ENCODE measurements around the gene PPP1R36.
"Not testable (repeated sequence)": the region's sequence is repeated elsewhere in the genome, so short reads cannot be mapped to it uniquely, and the experiment has no call there.

The PPP1R36 gene

GRCh38 chr14:64569138-64569631 is 19.4 kb downstream of the PPP1R36 start:
- no peaks in the 10 kb centered on the region for H3K36me3 ChIP-seq
- DNase-seq = no peak
- no peaks in the 10 kb centered on the region for H3K27me3 ChIP-seq (ENCODE audit: insufficient read depth, low read depth, severe bottlenecking)
- no peak overlapping the region for H3K4me3 ChIP-seq (ENCODE audit: low read depth, low read length)
- TF ChIP-seq, protein P1, sequence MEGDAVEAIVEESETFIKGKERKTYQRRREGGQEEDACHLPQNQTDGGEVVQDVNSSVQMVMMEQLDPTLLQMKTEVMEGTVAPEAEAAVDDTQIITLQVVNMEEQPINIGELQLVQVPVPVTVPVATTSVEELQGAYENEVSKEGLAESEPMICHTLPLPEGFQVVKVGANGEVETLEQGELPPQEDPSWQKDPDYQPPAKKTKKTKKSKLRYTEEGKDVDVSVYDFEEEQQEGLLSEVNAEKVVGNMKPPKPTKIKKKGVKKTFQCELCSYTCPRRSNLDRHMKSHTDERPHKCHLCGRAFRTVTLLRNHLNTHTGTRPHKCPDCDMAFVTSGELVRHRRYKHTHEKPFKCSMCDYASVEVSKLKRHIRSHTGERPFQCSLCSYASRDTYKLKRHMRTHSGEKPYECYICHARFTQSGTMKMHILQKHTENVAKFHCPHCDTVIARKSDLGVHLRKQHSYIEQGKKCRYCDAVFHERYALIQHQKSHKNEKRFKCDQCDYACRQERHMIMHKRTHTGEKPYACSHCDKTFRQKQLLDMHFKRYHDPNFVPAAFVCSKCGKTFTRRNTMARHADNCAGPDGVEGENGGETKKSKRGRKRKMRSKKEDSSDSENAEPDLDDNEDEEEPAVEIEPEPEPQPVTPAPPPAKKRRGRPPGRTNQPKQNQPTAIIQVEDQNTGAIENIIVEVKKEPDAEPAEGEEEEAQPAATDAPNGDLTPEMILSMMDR (IDR thresholded peaks at IDR 0.05; ENCODE audit: low read depth, low read length) = no peak
- no peaks in the 10 kb centered on the region for H3K9me3 ChIP-seq (ENCODE audit: severe bottlenecking)
- no peak overlapping the region for H3K27ac ChIP-seq

DNA sequence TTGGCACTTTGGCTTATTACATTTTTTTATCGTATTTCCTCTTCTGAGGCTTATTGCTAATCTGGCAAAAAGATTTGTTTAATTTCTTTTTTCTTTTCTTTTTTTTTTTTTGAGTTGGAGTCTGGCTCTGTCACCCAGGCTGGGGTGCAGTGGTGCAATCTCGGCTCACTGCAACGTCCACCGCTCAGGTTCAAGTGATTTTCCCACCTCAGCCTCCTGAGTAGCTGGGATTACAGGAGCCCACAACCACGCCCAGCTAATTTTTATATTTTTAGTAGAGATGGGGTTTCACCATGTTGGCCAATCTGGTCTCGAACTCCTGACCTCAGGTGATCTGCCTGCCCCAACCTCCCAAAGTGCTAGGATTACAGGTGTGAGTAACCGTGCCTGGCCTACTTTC is 19.9 kb downstream of the PPP1R36 start:
- not testable (repeated sequence) for H3K9me3 ChIP-seq (ENCODE audit: severe bottlenecking); H3K27me3 ChIP-seq (ENCODE audit: insufficient read depth, low read depth, severe bottlenecking); H3K36me3 ChIP-seq; H3K4me3 ChIP-seq (ENCODE audit: low read depth, low read length); H3K27ac ChIP-seq; DNase-seq

DNA sequence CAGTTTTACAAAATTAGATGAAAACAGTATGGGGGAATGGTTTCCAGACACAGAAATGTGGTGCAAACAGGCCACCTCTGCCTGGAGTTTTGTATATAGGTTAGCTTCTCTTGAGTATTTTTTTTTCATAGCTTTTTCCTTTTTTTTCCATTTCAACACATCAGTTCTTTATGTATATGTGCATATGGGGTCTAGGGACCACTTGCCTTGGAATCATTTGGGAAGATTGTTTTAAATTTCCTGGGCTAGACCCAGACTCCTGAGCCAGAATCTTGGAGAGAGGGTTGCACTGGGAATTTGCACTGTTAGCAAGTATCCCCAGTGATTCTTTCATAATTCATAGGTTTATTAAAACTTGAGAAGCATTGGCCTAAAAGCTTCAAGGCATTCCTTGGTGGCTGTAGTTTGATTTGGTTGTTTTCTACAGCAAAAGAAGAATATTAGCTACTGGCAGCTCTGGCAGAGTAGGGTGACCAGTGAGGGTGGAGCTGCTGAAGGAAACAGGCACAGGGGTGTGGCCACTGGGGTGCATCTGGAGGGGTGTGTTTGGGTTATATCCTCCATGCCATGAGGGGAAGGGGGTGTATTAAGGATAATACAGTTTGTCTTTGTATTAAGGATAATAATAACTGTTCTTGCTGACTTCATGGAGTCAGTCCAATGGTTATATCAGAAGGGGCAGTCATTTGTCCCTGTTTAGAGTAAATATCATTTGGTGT is 22.8 kb downstream of the PPP1R36 start:
- Histone ChIP-seq H3K27ac (no peak overlapping the region), H3K36me3 (no peaks in the 10 kb centered on the region), H3K4me3 (ENCODE audit: low read depth, low read length) (no peak overlapping the region), H3K27me3 (ENCODE audit: insufficient read depth, low read depth, severe bottlenecking) (no peaks in the 10 kb centered on the region), H3K9me3 (ENCODE audit: severe bottlenecking) (no peaks in the 10 kb centered on the region)
- TF ChIP-seq, protein P1 (IDR thresholded peaks at IDR 0.05; ENCODE audit: low read depth, low read length) = no peak
- no peak for DNase-seq

DNA sequence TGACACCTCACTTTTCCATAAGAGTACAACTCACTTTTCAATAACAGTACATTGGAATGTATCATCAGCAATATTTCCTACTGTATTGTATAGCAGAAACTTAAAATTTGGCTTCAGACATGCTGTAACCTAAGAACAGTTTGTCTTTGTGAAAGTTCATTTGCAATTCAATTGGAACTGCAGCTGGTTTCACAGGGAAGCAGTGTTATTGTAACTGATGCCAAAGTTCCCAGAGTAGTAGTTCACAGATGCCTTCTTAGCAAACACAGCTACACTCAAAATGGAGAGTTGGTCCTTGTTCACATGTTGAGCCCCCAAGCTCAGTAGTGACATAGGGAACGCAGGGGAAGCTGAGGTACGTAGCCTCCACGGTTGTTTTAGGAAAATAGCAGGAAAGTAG is 23.3 kb downstream of the PPP1R36 start:
- Histone ChIP-seq H3K27ac (no peak overlapping the region), H3K36me3 (no peaks in the 10 kb centered on the region), H3K9me3 (ENCODE audit: severe bottlenecking) (no peaks in the 10 kb centered on the region), H3K4me3 (ENCODE audit: low read depth, low read length) (no peak overlapping the region), H3K27me3 (ENCODE audit: insufficient read depth, low read depth, severe bottlenecking) (no peaks in the 10 kb centered on the region)
- DNase-seq = no peak
- TF ChIP-seq, protein P1 (IDR thresholded peaks at IDR 0.05; ENCODE audit: low read depth, low read length) = no peak

DNA sequence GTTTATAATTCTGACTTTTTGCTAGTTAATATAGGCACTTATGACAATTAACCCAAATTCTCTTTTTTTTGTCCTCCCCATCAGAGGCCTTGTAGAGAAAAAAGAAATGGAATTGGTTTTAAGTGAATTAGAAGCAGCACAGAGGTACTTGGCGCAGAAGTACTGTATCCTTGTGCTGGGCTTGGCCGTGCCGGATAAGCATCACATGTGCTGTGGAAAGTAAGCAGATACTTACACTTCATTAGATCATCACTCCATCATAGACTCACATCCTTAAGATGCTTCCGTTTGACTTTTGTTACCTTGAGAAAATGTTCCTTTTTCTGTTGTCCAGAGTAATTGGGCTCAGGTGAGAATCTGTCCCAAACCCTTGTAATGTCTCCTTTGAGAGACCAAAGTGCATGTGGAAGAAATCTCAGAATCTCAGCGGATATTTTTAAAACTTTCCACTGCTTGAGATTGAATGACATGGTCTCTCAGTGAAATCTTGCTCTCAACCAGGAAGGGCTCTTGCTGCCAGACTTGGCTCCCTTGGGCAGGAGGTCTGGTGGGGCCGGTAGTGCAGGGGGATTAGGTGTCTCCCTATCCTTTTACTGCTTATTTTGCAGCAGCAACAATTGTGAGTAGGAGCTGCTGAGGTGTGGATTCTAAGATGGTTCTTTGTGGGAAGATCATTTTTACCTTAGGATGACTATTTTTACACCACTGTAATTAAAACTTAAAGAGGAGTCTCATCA is 24.8 kb downstream of the PPP1R36 start:
- TF ChIP-seq, protein P1 (IDR thresholded peaks at IDR 0.05; ENCODE audit: low read depth, low read length) = no peak
- Histone ChIP-seq H3K4me3 (ENCODE audit: low read depth, low read length) (no peak overlapping the region), H3K36me3 (no peaks in the 10 kb centered on the region), H3K27me3 (ENCODE audit: insufficient read depth, low read depth, severe bottlenecking) (no peaks in the 10 kb centered on the region), H3K9me3 (ENCODE audit: severe bottlenecking) (no peaks in the 10 kb centered on the region), H3K27ac (no peak overlapping the region)
- no peak for DNase-seq

DNA sequence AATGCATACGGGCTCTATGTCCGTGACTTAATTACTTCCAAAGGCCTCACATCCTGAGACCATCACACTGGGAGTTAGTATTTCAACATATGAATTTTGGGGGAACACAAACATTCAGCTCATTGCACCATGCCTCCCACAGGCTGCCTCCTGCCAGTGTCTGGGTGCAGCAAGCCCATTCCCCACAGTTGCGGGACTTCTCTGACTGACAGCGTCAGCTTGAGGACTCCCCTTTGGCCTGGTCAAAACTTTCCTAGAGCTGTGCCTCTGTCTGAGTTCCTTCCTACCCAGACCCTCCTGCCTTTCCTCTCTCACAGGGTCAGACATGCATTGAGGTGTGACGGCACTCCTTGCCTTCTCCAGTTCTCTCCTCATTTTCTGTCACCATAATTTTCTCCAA is 27.4 kb downstream of the PPP1R36 start:
- no peaks in the 10 kb centered on the region for H3K36me3 ChIP-seq
- TF ChIP-seq, protein P1 (IDR thresholded peaks at IDR 0.05; ENCODE audit: low read depth, low read length) = no peak
- DNase-seq = no peak
- H3K27me3 ChIP-seq (ENCODE audit: insufficient read depth, low read depth, severe bottlenecking) = no peaks in the 10 kb centered on the region
- H3K27ac ChIP-seq = no peak overlapping the region
- H3K9me3 ChIP-seq (ENCODE audit: severe bottlenecking) = no peaks in the 10 kb centered on the region
- no peak overlapping the region for H3K4me3 ChIP-seq (ENCODE audit: low read depth, low read length)
